H1 (cell line): ENCODE measurements around the gene BSX. TPM values are rescaled to one million over a fixed set of nuclear protein-coding genes. Genes with fewer than 3 reads are reported as not detected.

Experiments used
- EP300 ChIP-seq, 2 experiments: IDR thresholded peaks; 1 replicate in 1 of 2; 2 replicates in 1 of 2; pipeline ENCODE4 v1.6.1; 2011 to 2012; ENCODE audit warnings: low read depth in 2 of 2, low read length in 2 of 2, mild to moderate bottlenecking in 2 of 2, borderline replicate concordance in 1 of 2, inconsistent platforms in 1 of 2, moderate library complexity in 1 of 2
- MAFK ChIP-seq: IDR thresholded peaks from 2 replicates; pipeline ENCODE4 v1.6.1; 2012; ENCODE audit warnings: low read depth, mild to moderate bottlenecking, improper control_type of control experiment, low read length
- SIRT6 ChIP-seq: IDR thresholded peaks from one replicate; pipeline ENCODE4 v1.7.1; 2012; ENCODE audit warnings: low read length, inconsistent platforms
- polyA plus RNA-seq, 7 experiments: library from polyadenylated mRNA; depleted of rRNA in 3 of 7; stranded (reverse) in 5 of 7; unstranded in 2 of 7; fragments of >200 nt in 5 of 7; fragments of 200-250 nt in 2 of 7; gene quantifications; 1 replicate in 5 of 7; 2 replicates in 1 of 7; 4 replicates in 1 of 7; pipeline versions ENCODE4 v1.2.1 to v1.2.3, GENCODE V29; 2011 to 2013; ENCODE audit warnings: missing spikeins in 2 of 7, mixed read lengths in 2 of 7
- total RNA-seq: library from RNA; stranded (reverse); fragmentation: NEBNext Ultra II Directional; extraction: Animal tissue kit (Norgen Biotek cat#: 25700); gene quantifications from 2 replicates; pipeline ENCODE4 v1.2.1, GENCODE V29; 2021

The BSX gene
- total and polyA plus RNA-seq, 2 of the 8 experiments (the other 6 are each of a cell fraction or from before 2014, with no cell fraction given), result not detected

DNA sequence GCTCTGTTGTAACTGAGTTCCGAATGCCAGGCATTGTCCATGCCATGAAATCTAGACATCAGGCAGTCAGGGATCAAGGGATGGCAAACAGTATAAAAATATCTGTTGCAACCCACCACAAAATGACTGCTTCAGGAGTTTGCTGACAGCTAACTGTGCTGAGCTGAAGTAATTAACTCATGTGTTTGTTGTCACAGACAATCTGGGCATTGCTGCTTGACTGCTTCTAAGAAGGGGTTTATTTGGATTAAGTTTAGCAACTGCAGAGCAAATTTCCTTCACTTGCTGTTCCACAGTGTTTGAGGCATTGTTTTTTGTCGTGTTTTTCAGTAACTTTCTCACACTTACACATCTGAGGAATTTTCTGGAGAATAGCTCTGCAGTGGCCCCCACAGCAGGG is 30.4 kb downstream of the BSX start (continued):
- TF ChIP-seq SIRT6, result no peak
- no peak for TF ChIP-seq EP300 (IDR thresholded peaks at IDR 0.05; ENCODE audit: borderline replicate concordance in 1 of 2, low read depth in 2 of 2, low read length in 2 of 2)
- no peak for TF ChIP-seq MAFK
